ENCODE measurements around the gene NDUFA6.

- TF ChIP-seq POLR2AphosphoS5 (IDR thresholded peaks at IDR 0.05) (no peak), POLR2A (IDR thresholded peaks at IDR 0.05) (no peak)
Observed at GRCh38 chr22:42066937-42067336, 23.6 kb downstream of the NDUFA6 start.

All from spleen (tissue), 3 donors.